H1 (cell line): ENCODE results near the gene BAZ1B. TPM values are rescaled to one million over a fixed set of nuclear protein-coding genes. Genes with fewer than 3 reads are reported as not detected.

Experiments
- CEBPB ChIP-seq: IDR thresholded peaks from 2 replicates; pipeline ENCODE4 v1.6.1; 2012; ENCODE audit warnings: low read depth, low read length
- GABPA ChIP-seq: IDR thresholded peaks from 2 replicates; pipeline ENCODE4 v1.6.1; 2011; ENCODE audit warnings: mild to moderate bottlenecking, low read length, moderate library complexity, borderline replicate concordance; ENCODE audit not compliant: insufficient read depth
- NANOG ChIP-seq: IDR thresholded peaks from 2 replicates; pipeline ENCODE4 v1.6.1; 2011; ENCODE audit warnings: low read length, low read depth, mild to moderate bottlenecking, inconsistent platforms; ENCODE audit not compliant: insufficient read depth, poor library complexity, severe bottlenecking
- polyA plus RNA-seq, 7 experiments: library from polyadenylated mRNA; depleted of rRNA in 3 of 7; stranded (reverse) in 5 of 7; unstranded in 2 of 7; fragments of >200 nt in 5 of 7; fragments of 200-250 nt in 2 of 7; gene quantifications; 1 replicate in 5 of 7; 2 replicates in 1 of 7; 4 replicates in 1 of 7; pipeline versions ENCODE4 v1.2.1 to v1.2.3, GENCODE V29; 2011 to 2013; ENCODE audit warnings: missing spikeins in 2 of 7, mixed read lengths in 2 of 7
- small RNA-seq: library from polyadenylated mRNA; stranded (forward); fragments of <200 nt; extraction: miRNeasy Mini kit (QIAGEN cat#:217004); gene quantifications from one replicate; pipeline ENCODE3, GENCODE V24; 2013; ENCODE audit not compliant: insufficient read depth
- total RNA-seq: library from RNA; stranded (reverse); fragmentation: NEBNext Ultra II Directional; extraction: Animal tissue kit (Norgen Biotek cat#: 25700); gene quantifications from 2 replicates; pipeline ENCODE4 v1.2.1, GENCODE V29; 2021

BAZ1B gene
- total and polyA plus RNA-seq, 2 of the 8 experiments (the other 6 are each of a cell fraction or from before 2014, with no cell fraction given) = 21.0 to 86.8 TPM

DNA sequence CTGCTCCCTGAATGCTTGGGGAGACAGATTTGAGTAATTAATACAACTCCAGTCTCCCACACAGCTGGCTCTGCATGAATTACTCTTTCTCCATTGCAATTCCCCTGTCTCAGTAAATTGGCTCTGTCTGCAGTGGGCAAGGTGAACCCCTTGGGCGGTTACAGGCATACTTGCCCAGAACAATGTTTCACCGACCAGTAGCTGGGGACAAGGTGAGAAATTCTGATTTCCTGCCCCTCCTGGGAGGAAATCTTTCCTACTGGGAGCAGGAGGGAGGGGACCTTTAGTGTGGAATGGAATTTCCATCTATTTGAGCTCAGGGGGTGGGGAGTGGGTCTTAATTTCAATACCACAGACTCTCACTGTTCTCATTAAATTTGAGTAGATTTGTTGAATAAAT is 130.7 kb downstream of the BAZ1B start (continued):
- TF ChIP-seq NANOG = no peak
- no peak for TF ChIP-seq CEBPB
- no peak for TF ChIP-seq GABPA

Small RNAs within 50 kb of the gene (small RNA-seq; reads per million reads assigned to genes)
- gene RF00019 = not detected
- not detected for gene RNU6-1198P

Other genes with a start within 250 kb of the BAZ1B start
- gene NSUN5, start 213.5 kb downstream of the BAZ1B start, total RNA-seq = 55.8 and 56.2 TPM in 2 replicates
- 89.0 and 110 TPM in 2 replicates for gene NSUN5, start 213.5 kb downstream of the BAZ1B start, polyA plus RNA-seq (2011; rRNA removed)
- 0.31 TPM in 1 of 2 replicates, not detected in the other for gene TRIM50, start 194.2 kb downstream of the BAZ1B start, total RNA-seq
- 0.12 and 0.25 TPM in 2 replicates for gene TRIM50, start 194.2 kb downstream of the BAZ1B start, polyA plus RNA-seq (2011; rRNA removed)
- 0.19 TPM in 1 of 2 replicates, not detected in the other for gene FKBP6, start 194.1 kb downstream of the BAZ1B start, total RNA-seq
- 0.11 and 0.14 TPM in 2 replicates for gene FKBP6, start 194.1 kb downstream of the BAZ1B start, polyA plus RNA-seq (2011; rRNA removed)
- gene FZD9, start 88.5 kb downstream of the BAZ1B start, total RNA-seq = 3.2 and 3.5 TPM in 2 replicates
- gene FZD9, start 88.5 kb downstream of the BAZ1B start, polyA plus RNA-seq (2011; rRNA removed) = 4.7 and 6.7 TPM in 2 replicates
- gene BCL7B, start 35.4 kb upstream of the BAZ1B start, total RNA-seq = 24.9 and 32.3 TPM in 2 replicates
- gene BCL7B, start 35.4 kb upstream of the BAZ1B start, polyA plus RNA-seq (2011; rRNA removed) = 42.1 and 44.6 TPM in 2 replicates
- 22.5 and 25.8 TPM in 2 replicates for gene TBL2, start 56.3 kb upstream of the BAZ1B start, total RNA-seq
- gene TBL2, start 56.3 kb upstream of the BAZ1B start, polyA plus RNA-seq (2011; rRNA removed) = 29.7 and 36.7 TPM in 2 replicates
- gene MLXIPL, start 102.2 kb upstream of the BAZ1B start, total RNA-seq = 8.6 and 9.4 TPM in 2 replicates
- 10.6 and 17.0 TPM in 2 replicates for gene MLXIPL, start 102.2 kb upstream of the BAZ1B start, polyA plus RNA-seq (2011; rRNA removed)
- 3.4 and 3.8 TPM in 2 replicates for gene VPS37D, start 145.5 kb upstream of the BAZ1B start, total RNA-seq
- 5.0 and 6.9 TPM in 2 replicates for gene VPS37D, start 145.5 kb upstream of the BAZ1B start, polyA plus RNA-seq (2011; rRNA removed)
- 6.0 and 6.1 TPM in 2 replicates for gene DNAJC30, start 161.2 kb upstream of the BAZ1B start, total RNA-seq
- gene DNAJC30, start 161.2 kb upstream of the BAZ1B start, polyA plus RNA-seq (2011; rRNA removed) = 6.3 and 10.0 TPM in 2 replicates
- 72.2 and 78.4 TPM in 2 replicates for gene BUD23, start 161.3 kb upstream of the BAZ1B start, total RNA-seq
- gene BUD23, start 161.3 kb upstream of the BAZ1B start, polyA plus RNA-seq (2011; rRNA removed) = 72.3 and 76.5 TPM in 2 replicates
- 9.9 and 13.5 TPM in 2 replicates for gene STX1A, start 197.4 kb upstream of the BAZ1B start, total RNA-seq
- 17.5 and 25.9 TPM in 2 replicates for gene STX1A, start 197.4 kb upstream of the BAZ1B start, polyA plus RNA-seq (2011; rRNA removed)
- 19.8 and 19.9 TPM in 2 replicates for gene ABHD11, start 216.5 kb upstream of the BAZ1B start, total RNA-seq
- 42.2 and 50.5 TPM in 2 replicates for gene ABHD11, start 216.5 kb upstream of the BAZ1B start, polyA plus RNA-seq (2011; rRNA removed)
- gene CLDN3, start 248.0 kb upstream of the BAZ1B start, total RNA-seq = 19.1 and 20.8 TPM in 2 replicates
- 65.2 and 91.2 TPM in 2 replicates for gene CLDN3, start 248.0 kb upstream of the BAZ1B start, polyA plus RNA-seq (2011; rRNA removed)